Bladder microvascular endothelial cell (primary cell): ENCODE data around the gene ZNHIT2. TPM values are rescaled to one million over a fixed set of nuclear protein-coding genes. Genes with fewer than 3 reads are reported as not detected.

Source experiments
- total RNA-seq: library from RNA; depleted of rRNA; stranded (reverse); fragments of >200 nt; gene quantifications from 2 replicates; pipeline ENCODE4 v1.2.3, GENCODE V29; 2014

ZNHIT2 gene
- 3.6 and 5.5 TPM in 2 replicates for total RNA-seq

GRCh38 chr11:65117206-65118096 lies at the start of gene ZNHIT2:
ZNHIT2 (minus strand) TSS chr11:65117701; CDS start chr11:65117653, 48 bp downstream.

GRCh38 chr11:65134240-65134951 lies 16.9 kb upstream of the ZNHIT2 start, which contains the start of gene SYVN1:
SYVN1 (minus strand) TSS chr11:65134519; CDS start chr11:65133601, 918 bp downstream.

GRCh38 chr11:65121865-65122696 lies 4.6 kb upstream of the ZNHIT2 start, which contains the start of the genes FAU and MRPL49:
FAU (minus strand) TSS chr11:65122134; CDS start chr11:65121813, 321 bp downstream.
MRPL49 (plus strand) TSS chr11:65122321; CDS start chr11:65122347, 26 bp downstream.

GRCh38 chr11:65111744-65112545 lies 5.6 kb downstream of the ZNHIT2 start, which contains the start of gene TM7SF2:
TM7SF2 (plus strand) TSS chr11:65111872; CDS start chr11:65112016, 144 bp downstream.

GRCh38 chr11:65095974-65096806 lies 21.3 kb downstream of the ZNHIT2 start, which contains the start of gene VPS51:
VPS51 (plus strand) TSS chr11:65096214; CDS start chr11:65096251, 37 bp downstream.

GRCh38 chr11:65083834-65084597 lies 33.5 kb downstream of the ZNHIT2 start, which contains the start of the genes CDCA5 and ZFPL1:
CDCA5 (minus strand) TSS chr11:65084040; CDS start chr11:65083978, 62 bp downstream.
ZFPL1 (plus strand) TSS chr11:65084222; CDS start chr11:65084699, 477 bp downstream.

Other genes starting within 250 kb of the ZNHIT2 start
- gene EHD1, start 239.1 kb downstream of the ZNHIT2 start, total RNA-seq: 43.5 and 108 TPM in 2 replicates
- gene ATG2A, start 200.5 kb downstream of the ZNHIT2 start, total RNA-seq: 7.0 and 13.4 TPM in 2 replicates
- gene PPP2R5B, start 193.0 kb downstream of the ZNHIT2 start, total RNA-seq: 7.6 and 13.6 TPM in 2 replicates
- gene GPHA2, start 181.8 kb downstream of the ZNHIT2 start, total RNA-seq: not detected in 2 replicates
- not detected in 2 replicates for gene MAJIN, start 145.6 kb downstream of the ZNHIT2 start, total RNA-seq
- gene BATF2, start 120.7 kb downstream of the ZNHIT2 start, total RNA-seq: 0.31 and 0.32 TPM in 2 replicates
- 120 and 126 TPM in 2 replicates for gene ARL2, start 103.5 kb downstream of the ZNHIT2 start, total RNA-seq
- 8.1 and 10.4 TPM in 2 replicates for gene SNX15, start 90.3 kb downstream of the ZNHIT2 start, total RNA-seq
- 8.4 and 9.8 TPM in 2 replicates for gene SAC3D1, start 76.5 kb downstream of the ZNHIT2 start, total RNA-seq
- gene NAALADL1, start 59.1 kb downstream of the ZNHIT2 start, total RNA-seq: 8.1 and 8.8 TPM in 2 replicates
- 8.1 and 8.6 TPM in 2 replicates for gene CDCA5, start 33.7 kb downstream of the ZNHIT2 start, total RNA-seq
- 23.0 and 30.5 TPM in 2 replicates for gene ZFPL1, start 33.5 kb downstream of the ZNHIT2 start, total RNA-seq
- gene VPS51, start 21.5 kb downstream of the ZNHIT2 start, total RNA-seq: 199 and 268 TPM in 2 replicates
- 8.7 and 16.1 TPM in 2 replicates for gene TM7SF2, start 5.8 kb downstream of the ZNHIT2 start, total RNA-seq
- 268 and 409 TPM in 2 replicates for gene FAU, start 4.4 kb upstream of the ZNHIT2 start, total RNA-seq
- gene MRPL49, start 4.6 kb upstream of the ZNHIT2 start, total RNA-seq: 34.5 and 50.3 TPM in 2 replicates
- 7.3 and 32.0 TPM in 2 replicates for gene SYVN1, start 16.8 kb upstream of the ZNHIT2 start, total RNA-seq
- not detected in 2 replicates for gene SPDYC, start 52.5 kb upstream of the ZNHIT2 start, total RNA-seq
- gene CAPN1, start 64.2 kb upstream of the ZNHIT2 start, total RNA-seq: 86.8 and 101 TPM in 2 replicates
- gene POLA2, start 144.3 kb upstream of the ZNHIT2 start, total RNA-seq: 6.2 and 7.7 TPM in 2 replicates
- gene CDC42EP2, start 197.2 kb upstream of the ZNHIT2 start, total RNA-seq: 7.1 and 8.7 TPM in 2 replicates
- 22.0 and 32.5 TPM in 2 replicates for gene DPF2, start 216.2 kb upstream of the ZNHIT2 start, total RNA-seq
- under 0.01 and 0.13 TPM in 2 replicates for gene TIGD3, start 237.1 kb upstream of the ZNHIT2 start, total RNA-seq